Measurements from ENCODE around the gene CYBC1. TPM values are rescaled to one million over a fixed set of nuclear protein-coding genes. Genes with fewer than 3 reads are reported as not detected.

Gene CYBC1
- polyA plus RNA-seq, 1 donor (not counting 4 experiments of a cell fraction or from before 2014, with no cell fraction given): 30.2 TPM

GRCh38 chr17:82408938-82409318, 41.6 kb downstream of the CYBC1 start:
- Histone ChIP-seq H3K27me3 (ENCODE audit: control insufficient read depth, extremely low read depth, insufficient read depth, low read length) (no peaks in the 10 kb centered on the region), H3K79me2 (ENCODE audit: control insufficient read depth, insufficient read depth, low read length) (no peaks in the 10 kb centered on the region), H4K20me1 (ENCODE audit: control insufficient read depth, extremely low read depth, insufficient read depth, low read length) (peaks cover 4% of the 10 kb centered on the region), H3K4me1 (ENCODE audit: control insufficient read depth, extremely low read depth, insufficient read depth, low read length) (no peaks in the 10 kb centered on the region), H2AFZ (ENCODE audit: control insufficient read depth, low read length) (no peak overlapping the region), H3K4me3 (ENCODE audit: control insufficient read depth in 2 of 3, extremely low read depth in 1 of 3, insufficient read depth in 2 of 3, low read depth in 1 of 3, low read length in 3 of 3) (no peak overlapping the region), H3K4me2 (ENCODE audit: control insufficient read depth, extremely low read depth, insufficient read depth, low read depth, low read length) (no peak overlapping the region), H3K36me3 (ENCODE audit: control insufficient read depth in 2 of 2, extremely low read depth in 1 of 2, insufficient read depth in 2 of 2, low read length in 2 of 2) (peaks cover 3 to 4% of the 10 kb centered on the region in 2 experiments), H3K9me1 (ENCODE audit: control insufficient read depth, extremely low read depth, insufficient read depth, low read length) (no peaks in the 10 kb centered on the region), H3K9me3 (ENCODE audit: control insufficient read depth, low read depth, low read length) (no peaks in the 10 kb centered on the region), H3K9ac (ENCODE audit: control insufficient read depth, extremely low read depth, insufficient read depth, low read length) (no peak overlapping the region), H3K27ac (ENCODE audit: control insufficient read depth, insufficient read depth, low read length) (no peak overlapping the region)
- no peak for FAIRE-seq
- TF ChIP-seq, protein P1, sequence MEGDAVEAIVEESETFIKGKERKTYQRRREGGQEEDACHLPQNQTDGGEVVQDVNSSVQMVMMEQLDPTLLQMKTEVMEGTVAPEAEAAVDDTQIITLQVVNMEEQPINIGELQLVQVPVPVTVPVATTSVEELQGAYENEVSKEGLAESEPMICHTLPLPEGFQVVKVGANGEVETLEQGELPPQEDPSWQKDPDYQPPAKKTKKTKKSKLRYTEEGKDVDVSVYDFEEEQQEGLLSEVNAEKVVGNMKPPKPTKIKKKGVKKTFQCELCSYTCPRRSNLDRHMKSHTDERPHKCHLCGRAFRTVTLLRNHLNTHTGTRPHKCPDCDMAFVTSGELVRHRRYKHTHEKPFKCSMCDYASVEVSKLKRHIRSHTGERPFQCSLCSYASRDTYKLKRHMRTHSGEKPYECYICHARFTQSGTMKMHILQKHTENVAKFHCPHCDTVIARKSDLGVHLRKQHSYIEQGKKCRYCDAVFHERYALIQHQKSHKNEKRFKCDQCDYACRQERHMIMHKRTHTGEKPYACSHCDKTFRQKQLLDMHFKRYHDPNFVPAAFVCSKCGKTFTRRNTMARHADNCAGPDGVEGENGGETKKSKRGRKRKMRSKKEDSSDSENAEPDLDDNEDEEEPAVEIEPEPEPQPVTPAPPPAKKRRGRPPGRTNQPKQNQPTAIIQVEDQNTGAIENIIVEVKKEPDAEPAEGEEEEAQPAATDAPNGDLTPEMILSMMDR (optimal IDR thresholded peaks at IDR 0.05 in 1 of 3, IDR thresholded peaks at IDR 0.05 in 1 of 3, conservative IDR thresholded peaks at IDR 0.05 in 1 of 3; ENCODE audit: extremely low read depth in 1 of 3, insufficient read depth in 2 of 3, low read length in 3 of 3): no peak
- no peak for TF ChIP-seq EZH2 (IDR thresholded peaks at IDR 0.05; ENCODE audit: low read length)
- dilution Hi-C loops (cut with MboI; ENCODE audit: extremely low pct_ligation_motif_present, low sequenced_read_pairs): no loop called here
- DNase-seq (ENCODE audit: low read depth, low spot score): no peak

- dilution Hi-C loops (cut with MboI; ENCODE audit: extremely low pct_ligation_motif_present, low sequenced_read_pairs): no loop called here
- peaks cover 4% of the 10 kb centered on the region for H4K20me1 ChIP-seq (ENCODE audit: control insufficient read depth, extremely low read depth, insufficient read depth, low read length)
Measured at GRCh38 chr17:82408288-82408937, 42.1 kb downstream of the CYBC1 start.

More at GRCh38 chr17:82408288-82408937, 42.1 kb downstream of the CYBC1 start:
- Histone ChIP-seq H2AFZ (ENCODE audit: control insufficient read depth, low read length) (no peak overlapping the region), H3K9me3 (ENCODE audit: control insufficient read depth, low read depth, low read length) (no peaks in the 10 kb centered on the region), H3K79me2 (ENCODE audit: control insufficient read depth, insufficient read depth, low read length) (no peaks in the 10 kb centered on the region), H3K4me2 (ENCODE audit: control insufficient read depth, extremely low read depth, insufficient read depth, low read depth, low read length) (no peak overlapping the region), H3K9ac (ENCODE audit: control insufficient read depth, extremely low read depth, insufficient read depth, low read length) (no peak overlapping the region), H3K27ac (ENCODE audit: control insufficient read depth, insufficient read depth, low read length) (no peak overlapping the region), H3K36me3 (ENCODE audit: control insufficient read depth in 2 of 2, extremely low read depth in 1 of 2, insufficient read depth in 2 of 2, low read length in 2 of 2) (peaks cover 3 to 8% of the 10 kb centered on the region in 2 experiments), H3K4me3 (ENCODE audit: control insufficient read depth in 2 of 3, extremely low read depth in 1 of 3, insufficient read depth in 2 of 3, low read depth in 1 of 3, low read length in 3 of 3) (no peak overlapping the region), H3K9me1 (ENCODE audit: control insufficient read depth, extremely low read depth, insufficient read depth, low read length) (no peaks in the 10 kb centered on the region), H3K27me3 (ENCODE audit: control insufficient read depth, extremely low read depth, insufficient read depth, low read length) (no peaks in the 10 kb centered on the region), H3K4me1 (ENCODE audit: control insufficient read depth, extremely low read depth, insufficient read depth, low read length) (no peaks in the 10 kb centered on the region)
- no peak for DNase-seq (ENCODE audit: low read depth, low spot score)
- no peak for TF ChIP-seq EZH2 (IDR thresholded peaks at IDR 0.05; ENCODE audit: low read length)
- TF ChIP-seq, protein P1 (optimal IDR thresholded peaks at IDR 0.05 in 1 of 3, IDR thresholded peaks at IDR 0.05 in 1 of 3, conservative IDR thresholded peaks at IDR 0.05 in 1 of 3; ENCODE audit: extremely low read depth in 1 of 3, insufficient read depth in 2 of 3, low read length in 3 of 3): no peak
- no peak for FAIRE-seq

All from keratinocyte (primary cell).